HG03064 (cell line): Measurements from ENCODE around the gene OMP.
"Not testable (repeated sequence)": the region's sequence is repeated elsewhere in the genome, so short reads cannot be mapped to it uniquely, and the experiment has no call there.

Source experiments
- ATAC-seq: cut with Tn5 transposase; IDR thresholded peaks from one replicate; pipeline ENCODE4 v1.9.1; 2021; ENCODE audit warnings: low read depth; ENCODE audit not compliant: unreplicated experiment

The OMP gene

DNA sequence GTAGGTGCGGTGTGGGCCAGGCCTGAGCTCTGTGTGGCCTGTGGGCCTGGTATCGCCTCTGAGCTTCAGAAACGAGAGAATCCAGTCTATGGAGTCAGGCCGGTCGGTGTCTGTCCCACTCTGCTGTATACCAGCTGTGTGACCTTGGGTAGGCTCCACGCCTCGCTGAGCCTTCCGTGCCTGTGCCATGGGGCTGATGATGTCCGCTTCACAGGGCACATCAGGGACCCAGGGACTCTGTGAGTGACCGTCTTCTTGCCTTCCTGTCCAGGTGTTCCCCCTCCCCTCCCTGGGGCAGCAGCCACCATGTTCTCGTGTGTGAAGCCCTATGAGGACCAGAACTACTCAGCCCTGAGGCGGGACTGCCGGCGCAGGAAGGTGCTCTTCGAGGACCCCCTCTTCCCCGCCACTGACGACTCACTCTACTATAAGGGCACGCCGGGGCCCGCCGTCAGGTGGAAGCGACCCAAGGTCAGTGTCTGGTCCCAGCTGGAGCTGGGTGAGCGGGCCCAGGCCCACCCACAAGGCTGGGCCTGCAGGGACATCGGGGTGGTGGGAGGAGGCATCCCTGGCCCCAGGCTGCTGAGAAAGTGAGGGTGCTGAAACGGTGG, 18.0 kb upstream of the OMP start:
- no peak for ATAC-seq

GRCh38 chr11:77085652-77086051, 17.0 kb upstream of the OMP start:
- no peak for ATAC-seq

- no peak for ATAC-seq
Observed at GRCh38 chr11:77086521-77087472, 15.8 kb upstream of the OMP start.

DNA sequence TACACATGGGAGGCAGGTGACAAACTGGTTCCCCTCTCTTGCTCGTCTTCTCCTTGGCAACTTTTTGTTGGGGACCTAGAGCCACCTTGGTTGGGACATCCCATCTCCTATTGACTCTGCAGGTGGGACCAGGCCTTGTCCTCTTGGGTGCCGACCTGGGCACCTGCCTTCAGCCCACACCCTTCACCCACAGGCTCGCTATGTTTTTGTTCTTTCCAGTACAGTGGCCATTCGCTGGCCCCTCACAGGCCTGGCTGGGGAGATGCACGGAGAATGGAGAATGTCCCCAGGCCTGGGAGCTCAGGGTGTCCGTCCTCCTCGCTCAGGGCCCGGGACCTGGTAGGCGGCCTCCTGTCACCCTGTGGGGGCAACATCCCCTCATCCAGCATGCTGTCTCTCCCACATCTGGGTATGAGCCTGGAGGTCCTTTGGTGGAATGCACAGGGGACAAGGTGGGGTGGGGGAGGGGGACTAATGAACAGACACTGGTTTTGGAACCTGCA, 14.9 kb upstream of the OMP start:
- ATAC-seq: no peak

- ATAC-seq: no peak
Observed at GRCh38 chr11:77088236-77089003, 14.2 kb upstream of the OMP start.

- no peak for ATAC-seq
Observed at GRCh38 chr11:77089004-77089545, 13.6 kb upstream of the OMP start.

- no peak for ATAC-seq
Observed at GRCh38 chr11:77090046-77090372, 12.6 kb upstream of the OMP start.

DNA sequence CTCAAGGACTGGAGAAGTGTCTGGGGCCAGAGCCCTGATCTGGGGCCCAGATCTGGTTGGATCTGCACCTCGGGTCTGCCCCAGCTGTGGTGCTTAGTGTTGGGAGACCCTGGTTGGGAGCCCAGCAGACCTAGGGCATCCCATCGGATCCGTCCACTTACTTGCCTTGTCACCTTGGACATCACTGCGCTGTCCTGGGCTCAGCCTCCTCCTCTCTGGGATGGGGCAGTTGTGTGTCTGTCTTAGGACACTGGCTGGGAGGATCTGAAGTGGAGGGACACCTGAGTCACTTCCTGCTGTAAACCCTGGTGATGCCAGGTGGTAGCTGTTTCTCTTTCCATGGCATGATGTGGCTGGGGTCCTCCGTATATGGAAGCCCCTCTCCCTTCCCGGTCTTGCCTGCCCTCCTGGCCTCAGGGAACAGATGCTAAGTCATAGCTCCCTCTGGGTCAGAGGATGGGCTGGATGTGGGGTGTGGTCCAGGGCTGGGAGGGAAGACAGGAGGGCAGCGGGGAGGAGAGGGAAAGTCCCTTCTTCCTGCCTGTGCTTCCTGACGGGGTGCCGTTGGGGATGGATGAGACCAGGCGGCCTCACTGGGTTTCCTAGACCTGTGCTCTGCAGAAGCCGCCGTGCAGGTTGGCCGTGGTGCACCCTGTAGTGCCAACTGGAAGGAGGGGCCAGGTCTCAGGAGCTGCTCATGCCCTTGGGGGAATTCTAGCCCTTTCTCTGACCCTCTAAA, 12.1 kb upstream of the OMP start:
- no peak for ATAC-seq

DNA sequence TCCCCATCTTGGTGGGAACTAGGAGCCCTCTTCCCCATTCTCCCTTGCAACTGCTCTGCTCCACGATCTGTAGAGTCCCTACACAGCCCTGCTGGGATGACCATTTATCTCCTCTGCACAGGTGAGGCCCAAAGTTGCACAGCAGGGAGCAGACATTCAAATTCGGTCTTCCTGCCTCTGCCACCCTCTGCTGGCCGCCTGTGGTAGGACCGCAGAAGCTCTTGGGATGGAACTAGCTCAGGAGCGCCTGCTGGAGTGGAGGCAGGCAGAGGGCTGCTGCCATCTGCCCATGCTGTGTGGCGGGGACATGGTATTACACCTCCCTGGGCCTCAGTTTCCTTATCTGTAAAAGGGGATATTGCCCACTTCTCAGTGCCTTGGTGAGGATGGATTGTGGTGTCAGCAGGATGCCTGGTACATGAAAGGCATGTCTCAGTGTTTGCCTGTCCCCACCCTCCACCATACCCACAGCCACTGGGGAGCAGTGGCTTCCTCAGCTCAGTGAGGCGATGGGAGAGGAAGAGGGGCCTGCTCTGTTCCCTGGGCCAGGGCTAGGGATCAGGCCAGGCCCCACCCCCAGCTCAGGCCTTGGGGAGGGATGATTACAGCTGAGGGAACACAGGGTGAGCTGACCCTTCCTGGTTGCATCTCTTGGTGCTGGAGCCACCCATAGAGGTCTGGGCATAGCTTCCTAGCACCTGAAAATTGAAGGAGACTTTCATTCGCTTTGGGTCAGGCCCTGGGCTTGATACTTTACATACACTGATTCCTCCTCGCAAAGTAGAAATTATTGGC, 11.3 kb upstream of the OMP start:
- no peak for ATAC-seq

DNA sequence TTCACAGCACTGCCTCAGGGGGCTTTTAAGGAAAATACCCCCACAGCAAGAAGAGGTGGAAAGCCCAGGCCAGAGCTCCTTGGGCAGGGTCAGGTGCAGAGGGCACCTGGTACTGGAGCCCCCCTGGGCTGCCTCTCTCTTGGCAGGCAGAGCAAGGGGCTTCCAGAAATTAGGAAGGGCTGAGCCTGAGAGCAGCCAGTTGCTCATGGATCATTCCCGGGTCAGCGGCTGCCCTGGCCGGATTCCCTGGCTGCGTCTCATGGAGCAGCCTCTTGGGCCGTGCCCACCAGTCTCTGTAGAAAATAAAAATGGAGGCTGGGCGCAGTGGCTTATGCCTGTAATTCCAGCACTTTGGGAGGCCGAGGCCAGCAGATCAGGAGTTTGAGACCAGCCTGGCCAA, 10.3 kb upstream of the OMP start:
- ATAC-seq: no peak

DNA sequence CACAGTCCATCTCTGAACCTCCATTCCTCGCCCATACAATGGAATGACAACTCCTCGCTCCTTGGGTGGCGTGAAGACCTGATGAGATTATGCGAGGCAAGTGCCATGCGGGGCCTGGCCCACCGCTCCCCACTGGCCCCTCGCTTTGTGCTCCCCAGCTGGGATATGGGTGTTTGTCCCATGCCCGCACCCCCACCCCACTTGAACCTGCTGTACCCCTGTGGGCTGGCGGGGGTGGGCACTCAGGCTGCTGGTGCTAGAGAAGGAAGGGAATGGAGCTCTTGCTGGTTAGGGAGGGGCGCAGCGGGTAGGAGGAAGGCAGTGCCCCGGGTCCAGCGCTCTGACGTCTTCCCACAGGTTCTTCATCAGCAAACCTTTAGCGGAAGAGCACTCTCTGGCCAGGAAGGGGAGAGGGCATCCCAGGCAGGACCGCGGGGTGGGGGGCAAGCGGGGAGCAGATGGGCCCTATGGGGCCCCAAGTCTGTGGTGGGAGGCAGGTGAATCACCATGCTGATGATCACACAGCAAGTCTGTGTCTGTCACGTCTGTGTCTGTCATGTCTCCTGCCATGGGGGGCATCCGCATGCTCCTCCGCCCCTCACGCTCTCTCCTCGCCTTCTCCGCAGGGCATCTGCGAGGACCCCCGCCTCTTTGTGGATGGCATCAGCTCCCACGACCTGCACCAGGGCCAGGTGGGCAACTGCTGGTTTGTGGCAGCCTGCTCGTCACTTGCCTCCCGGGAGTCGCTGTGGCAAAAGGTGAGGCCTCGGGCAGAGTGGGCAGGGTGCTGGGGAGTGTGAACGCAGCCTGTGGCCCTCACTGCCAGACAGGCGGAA, 9.4 kb upstream of the OMP start:
- ATAC-seq: no peak

DNA sequence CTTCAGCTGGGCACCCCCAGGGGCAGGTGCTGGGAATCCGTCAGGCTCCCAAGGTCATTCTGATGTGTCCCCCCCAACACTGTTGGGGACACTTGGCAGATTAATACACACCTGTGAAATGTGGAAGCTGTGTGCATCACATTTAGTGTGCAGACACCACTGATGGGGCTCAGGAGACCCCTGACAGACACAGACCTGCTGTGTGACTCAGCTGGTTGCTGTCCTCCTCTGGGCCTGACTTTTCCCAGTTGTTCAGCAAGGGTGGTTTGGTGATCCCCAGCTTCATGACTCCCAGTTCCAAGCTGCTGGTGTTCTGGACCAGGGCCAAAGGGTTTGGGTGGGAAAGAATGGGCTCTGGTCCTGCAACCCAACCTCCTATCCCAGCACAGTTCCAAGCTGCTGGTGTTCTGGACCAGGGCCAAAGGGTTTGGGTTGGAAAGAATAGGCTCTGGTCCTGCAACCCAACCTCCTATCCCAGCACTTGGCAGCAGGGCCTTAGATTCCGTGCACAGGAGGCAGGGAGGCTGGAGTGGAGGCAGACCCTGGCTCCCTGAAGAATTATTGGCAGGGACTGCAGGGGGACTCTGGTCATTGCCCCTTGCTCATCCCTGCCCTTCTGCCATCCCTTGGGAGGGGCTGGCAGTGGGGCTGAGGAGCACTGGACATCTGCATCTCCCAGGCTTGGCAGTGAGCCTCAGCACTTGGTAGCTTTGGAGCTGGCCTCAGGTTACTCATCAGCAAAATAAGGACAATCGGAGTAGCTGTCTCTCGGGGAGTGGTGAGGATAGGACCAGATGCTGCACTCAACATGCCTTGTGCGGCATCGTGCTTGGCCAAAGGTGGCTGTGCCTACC, 8.4 kb upstream of the OMP start:
- ATAC-seq: no peak

GRCh38 chr11:77094841-77095365, 7.7 kb upstream of the OMP start:
- ATAC-seq: no peak

DNA sequence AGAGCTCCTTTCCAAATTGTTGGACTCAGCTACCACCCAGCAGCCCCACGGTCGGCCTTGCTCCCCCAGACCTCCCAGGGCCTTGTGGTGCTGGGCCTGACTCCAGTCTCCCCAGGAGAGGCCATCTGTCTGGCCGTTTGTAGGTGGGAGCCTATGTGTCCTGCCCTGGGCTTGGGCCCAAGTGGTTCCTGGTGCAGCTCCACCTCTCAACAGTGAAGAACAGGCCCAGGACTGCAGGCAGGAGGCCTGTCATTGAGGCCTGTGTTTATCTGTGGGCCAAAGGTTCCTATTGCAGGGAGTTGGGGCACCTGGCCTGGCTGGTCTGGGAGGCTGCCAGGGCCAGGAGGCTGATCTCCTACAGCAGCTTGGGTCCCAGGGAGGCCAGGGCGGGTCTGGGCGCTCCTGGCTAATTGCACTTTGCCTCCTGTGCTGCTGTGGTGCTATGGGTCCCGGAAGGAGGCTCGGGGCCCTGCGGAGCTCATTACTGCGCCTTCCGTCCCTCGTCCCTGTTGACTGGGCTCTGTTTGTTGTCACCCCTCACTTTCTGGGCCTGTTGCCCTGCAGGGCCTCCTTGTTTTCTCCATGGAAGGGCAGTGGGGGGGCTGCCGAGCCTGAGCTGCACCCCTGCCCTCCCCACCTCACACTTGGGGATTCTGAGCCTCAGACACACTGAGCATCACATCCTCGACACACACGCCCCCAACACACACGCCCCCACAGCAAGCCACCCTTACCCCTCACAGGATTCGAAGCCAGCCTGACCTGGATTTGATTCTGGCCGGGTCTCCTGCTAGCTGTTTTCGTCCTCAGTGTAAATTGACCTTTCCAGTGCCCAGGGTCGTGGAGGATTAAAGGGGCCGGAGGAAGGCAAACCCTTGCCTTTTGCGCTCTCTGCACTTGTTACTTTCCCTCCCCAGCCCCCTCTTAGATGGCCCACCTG, 6.8 kb upstream of the OMP start:
- ATAC-seq: no peak

- ATAC-seq: no peak
Observed at GRCh38 chr11:77096591-77097019, 6.0 kb upstream of the OMP start.

DNA sequence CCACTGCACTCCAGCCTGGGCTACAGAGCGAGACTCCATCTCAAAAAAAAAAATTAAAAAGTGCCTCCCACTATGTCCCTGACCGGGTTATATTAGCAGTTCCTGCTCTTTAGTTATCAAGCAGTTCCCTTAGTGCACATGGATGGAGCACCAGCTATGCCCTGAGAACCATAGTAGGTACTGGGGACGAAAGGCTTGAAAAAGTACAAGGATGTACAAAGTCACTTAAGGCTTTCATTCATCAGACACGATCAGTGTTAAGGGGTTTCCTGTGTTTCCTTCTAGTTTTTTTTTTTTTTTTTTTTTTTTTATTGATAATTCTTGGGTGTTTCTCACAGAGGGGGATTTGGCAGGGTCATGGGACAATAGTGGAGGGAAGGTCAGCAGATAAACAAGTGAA, 5.5 kb upstream of the OMP start:
- ATAC-seq: not testable (repeated sequence)
